Vagina (tissue), 2 donors: ENCODE results near the gene SLC22A12. TPM values are rescaled to one million over a fixed set of nuclear protein-coding genes. Genes with fewer than 3 reads are reported as not detected.

Experiments used
- DNase-seq, 2 donors: peaks; one replicate each; pipeline ENCODE4 v3.0.0-alpha.2; 2017; ENCODE audit errors: extremely low spot score in 2 of 2
- H3K27ac ChIP-seq: fragments of 200-600 bp; sonication (generic); one replicate; pipeline ENCODE4 v1.5.1; 2019
- H3K27me3 ChIP-seq: fragments of 200-600 bp; sonication (generic); one replicate; pipeline ENCODE4 v1.5.1; 2019
- H3K36me3 ChIP-seq, 2 donors: fragments of 200-600 bp; sonication (generic); one replicate each; pipeline ENCODE4 v1.5.1; 2017 to 2019
- H3K4me1 ChIP-seq: fragments of 200-600 bp; sonication (generic); one replicate; pipeline ENCODE4 v1.5.1; 2019
- H3K4me3 ChIP-seq, 2 donors: fragments of 200-600 bp; sonication (generic); 1 replicate in 1 of 2; 2 replicates in 1 of 2; pipeline ENCODE4 v1.5.1; 2016 to 2019
- H3K9me3 ChIP-seq: fragments of 200-600 bp; sonication (generic); one replicate; pipeline ENCODE4 v1.5.1; 2019
- CTCF ChIP-seq, 3 experiments: fragments of 450-650 bp in 2 of 3; fragments of 200-600 bp in 1 of 3; sonication (generic) in 1 of 3; IDR thresholded peaks; one replicate each; pipeline ENCODE4 v1.5.1; 2017 to 2019; ENCODE audit warnings: antibody characterized with exemption in 3 of 3, mild to moderate bottlenecking in 2 of 3, moderate library complexity in 2 of 3
- POLR2A ChIP-seq, 2 donors: fragments of 450-650 bp; IDR thresholded peaks; one replicate each; pipeline ENCODE4 v1.6.1; 2017; ENCODE audit warnings: antibody characterized with exemption in 2 of 2, mild to moderate bottlenecking in 2 of 2, moderate library complexity in 2 of 2
- POLR2AphosphoS5 ChIP-seq, 2 donors: sonication (generic); formaldehyde crosslinking; IDR thresholded peaks; one replicate each; pipeline ENCODE4 v1.9.0; 2017; ENCODE audit warnings: antibody characterized with exemption in 2 of 2, mild to moderate bottlenecking in 2 of 2, low read depth in 1 of 2; ENCODE audit not compliant: insufficient read depth in 1 of 2
- intact Hi-C: fragments of 100-400 bp; cut with DNase I; formaldehyde crosslinking; loops from one replicate; pipeline ENCODE4 v1.15.1; 2023
- total RNA-seq: library from RNA; depleted of rRNA; stranded (reverse); fragments of >200 nt; gene quantifications from one replicate; pipeline ENCODE4 v1.2.3, GENCODE V29; 2016

SLC22A12 gene
- total RNA-seq, 1 donor from 2014 or later: not detected

GRCh38 chr11:64556044-64556720, 34.8 kb upstream of the SLC22A12 start:
- H3K4me3 ChIP-seq: no peak overlapping the region
- H3K4me1 ChIP-seq: peaks cover 28% of the 10 kb centered on the region
- no peak for DNase-seq
- TF ChIP-seq POLR2A (IDR thresholded peaks at IDR 0.05): no peak
- TF ChIP-seq CTCF (IDR thresholded peaks at IDR 0.05): no peak
- TF ChIP-seq POLR2AphosphoS5 (IDR thresholded peaks at IDR 0.05; ENCODE audit: insufficient read depth in 1 of 2, low read depth in 1 of 2): no peak
- H3K9me3 ChIP-seq: no peaks in the 10 kb centered on the region
- H3K36me3 ChIP-seq: no peaks in the 10 kb centered on the region
- H3K27me3 ChIP-seq: no peaks in the 10 kb centered on the region
- H3K27ac ChIP-seq: peak overlapping the region; percentile 83
- intact Hi-C loops: no loop called here

- Histone ChIP-seq H3K4me1 (peaks cover 28% of the 10 kb centered on the region), H3K36me3 (no peaks in the 10 kb centered on the region), H3K27me3 (no peaks in the 10 kb centered on the region), H3K9me3 (no peaks in the 10 kb centered on the region), H3K27ac (no peak overlapping the region), H3K4me3 (no peak overlapping the region)
- DNase-seq: no peak
- intact Hi-C loops: no loop called here
- TF ChIP-seq POLR2A (IDR thresholded peaks at IDR 0.05) (no peak), POLR2AphosphoS5 (IDR thresholded peaks at IDR 0.05; ENCODE audit: insufficient read depth in 1 of 2, low read depth in 1 of 2) (no peak), CTCF (IDR thresholded peaks at IDR 0.05) (no peak)
Measured at GRCh38 chr11:64556721-64557250, 34.2 kb upstream of the SLC22A12 start.

GRCh38 chr11:64558065-64558745, 32.8 kb upstream of the SLC22A12 start:
- H3K36me3 ChIP-seq: no peaks in the 10 kb centered on the region
- no peaks in the 10 kb centered on the region for H3K27me3 ChIP-seq
- H3K4me1 ChIP-seq: peaks cover 28% of the 10 kb centered on the region
- DNase-seq: no peak
- no peak overlapping the region for H3K27ac ChIP-seq
- TF ChIP-seq POLR2A (IDR thresholded peaks at IDR 0.05) (no peak), CTCF (IDR thresholded peaks at IDR 0.05) (no peak), POLR2AphosphoS5 (IDR thresholded peaks at IDR 0.05; ENCODE audit: insufficient read depth in 1 of 2, low read depth in 1 of 2) (no peak)
- no peaks in the 10 kb centered on the region for H3K9me3 ChIP-seq
- intact Hi-C loops: no loop called here
- H3K4me3 ChIP-seq: no peak overlapping the region

GRCh38 chr11:64558869-64559268, 32.2 kb upstream of the SLC22A12 start:
- no peak for TF ChIP-seq POLR2A (IDR thresholded peaks at IDR 0.05)
- no peak for TF ChIP-seq CTCF (IDR thresholded peaks at IDR 0.05)
- TF ChIP-seq POLR2AphosphoS5 (IDR thresholded peaks at IDR 0.05; ENCODE audit: insufficient read depth in 1 of 2, low read depth in 1 of 2): no peak
- H3K27me3 ChIP-seq: no peaks in the 10 kb centered on the region
- H3K4me1 ChIP-seq: peaks cover 23% of the 10 kb centered on the region
- H3K4me3 ChIP-seq: no peak overlapping the region
- H3K36me3 ChIP-seq: no peaks in the 10 kb centered on the region
- no peaks in the 10 kb centered on the region for H3K9me3 ChIP-seq
- no peak overlapping the region for H3K27ac ChIP-seq
- intact Hi-C loops: no loop called here
- DNase-seq: no peak
